ENCODE data around the gene HNRNPLL.

Gene HNRNPLL

DNA sequence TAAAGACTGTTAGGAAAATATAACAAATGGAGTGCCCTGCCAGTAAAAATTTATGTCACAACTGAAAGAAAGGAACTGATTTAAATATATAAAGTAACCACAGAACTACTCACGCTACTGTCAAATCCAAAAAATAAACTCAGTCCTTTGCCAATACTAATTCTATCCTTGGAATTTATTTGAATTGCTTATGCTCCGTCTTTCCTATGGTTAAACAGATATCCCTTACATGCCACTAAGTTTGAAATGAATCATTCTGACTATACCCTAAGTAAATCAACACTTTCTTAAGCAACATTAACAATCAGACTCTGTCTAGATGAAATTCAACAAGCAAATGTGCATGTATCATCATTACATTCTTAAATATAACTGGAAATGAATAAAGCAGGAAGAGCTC lies 9.8 kb downstream of the HNRNPLL start:
- no peak for DNase-seq (ENCODE audit: low read depth)

DNA sequence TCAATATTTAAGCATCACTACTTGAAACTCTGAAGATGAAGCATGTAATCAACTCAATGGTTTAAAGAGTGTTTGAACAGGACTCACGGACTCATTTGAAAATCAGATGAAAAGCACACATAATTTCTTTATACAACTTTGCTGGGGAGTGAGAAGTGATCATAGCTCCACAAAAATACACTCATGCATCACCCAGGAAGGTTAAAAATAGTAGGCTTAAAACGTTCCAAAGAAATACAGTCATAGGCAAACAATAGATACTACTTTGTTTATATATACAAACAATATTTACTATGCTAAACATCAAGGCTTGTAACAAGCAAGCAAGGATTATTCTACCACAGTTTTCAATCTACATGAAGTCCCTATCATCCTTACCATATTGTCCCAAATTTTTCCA lies 11.6 kb downstream of the HNRNPLL start:
- DNase-seq (ENCODE audit: low read depth), result no peak

DNA sequence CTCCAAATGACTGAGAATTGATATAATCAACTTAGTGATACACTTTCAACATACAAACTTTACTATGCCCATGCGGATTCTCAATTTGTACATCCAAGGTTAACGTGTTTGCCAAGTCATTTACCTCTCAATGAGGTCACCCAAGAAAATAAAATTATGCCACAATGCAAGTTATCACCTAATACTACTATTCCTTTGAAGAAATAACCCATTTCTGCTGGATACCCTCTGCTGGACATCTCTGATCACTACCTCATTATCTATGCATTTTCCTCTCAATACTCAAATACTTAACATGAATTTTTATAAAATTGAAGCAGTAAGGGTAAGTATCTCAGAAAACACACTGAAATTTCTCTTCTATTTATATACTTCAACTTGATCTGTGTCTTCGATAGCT lies 12.7 kb downstream of the HNRNPLL start:
- DNase-seq (ENCODE audit: low read depth), result no peak

DNA sequence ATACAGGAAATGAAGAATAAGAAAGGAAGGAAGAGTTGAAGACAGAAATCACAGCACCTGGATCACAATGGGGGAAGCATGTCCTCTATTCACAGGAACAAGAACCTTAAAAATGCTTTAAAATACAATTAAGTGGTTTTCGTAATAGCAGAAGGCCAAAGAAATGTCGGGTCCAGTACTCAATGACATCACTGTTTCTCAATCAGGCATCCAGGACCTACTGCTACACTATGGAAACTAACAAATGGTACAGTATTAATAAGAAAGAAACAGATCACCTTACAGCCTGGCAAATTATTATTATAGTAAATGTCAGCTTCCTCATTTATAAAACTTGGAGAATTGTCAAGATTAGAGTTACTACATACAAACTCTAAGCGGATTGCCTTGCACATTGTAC lies 15.8 kb downstream of the HNRNPLL start:
- no peak for DNase-seq (ENCODE audit: low read depth)

DNA sequence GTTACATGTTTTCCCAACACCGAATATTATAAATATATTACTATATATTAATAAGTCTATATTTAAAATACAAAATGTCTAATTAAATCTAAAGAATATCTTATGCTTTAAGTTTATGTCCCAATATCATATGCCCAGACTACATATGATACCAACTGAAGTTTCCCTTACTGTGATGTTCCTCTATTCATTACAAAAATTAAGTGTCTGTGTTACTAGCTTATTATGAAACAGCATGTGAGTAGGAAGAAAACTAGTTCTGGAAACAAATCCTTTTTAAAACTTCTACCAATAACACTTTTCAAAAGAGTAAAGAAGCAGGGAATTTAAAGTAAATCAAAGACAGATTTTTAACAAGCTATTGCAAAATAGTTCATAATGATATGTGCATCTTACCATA lies 17.8 kb downstream of the HNRNPLL start:
- no peak for DNase-seq (ENCODE audit: low read depth)

DNA sequence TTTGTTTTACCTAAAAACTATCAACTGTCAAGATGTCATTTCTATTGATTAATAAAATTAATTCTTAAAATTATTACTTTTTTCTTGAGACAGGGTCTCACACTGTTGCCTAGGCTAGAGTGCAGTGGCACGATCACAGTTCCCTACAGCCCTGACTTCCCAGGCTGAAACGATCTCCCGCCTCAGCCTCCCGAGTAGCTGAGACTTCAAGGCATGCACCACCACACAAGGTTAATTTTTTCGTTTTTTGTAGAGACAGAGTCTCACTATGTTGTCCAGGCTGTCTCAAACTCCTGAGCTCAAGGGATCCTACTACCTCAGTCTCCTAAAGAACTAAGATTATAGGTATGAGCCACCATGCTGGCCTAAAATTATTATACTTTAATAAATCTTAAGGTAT lies 18.7 kb downstream of the HNRNPLL start:
- DNase-seq (ENCODE audit: low read depth), result no peak

DNA sequence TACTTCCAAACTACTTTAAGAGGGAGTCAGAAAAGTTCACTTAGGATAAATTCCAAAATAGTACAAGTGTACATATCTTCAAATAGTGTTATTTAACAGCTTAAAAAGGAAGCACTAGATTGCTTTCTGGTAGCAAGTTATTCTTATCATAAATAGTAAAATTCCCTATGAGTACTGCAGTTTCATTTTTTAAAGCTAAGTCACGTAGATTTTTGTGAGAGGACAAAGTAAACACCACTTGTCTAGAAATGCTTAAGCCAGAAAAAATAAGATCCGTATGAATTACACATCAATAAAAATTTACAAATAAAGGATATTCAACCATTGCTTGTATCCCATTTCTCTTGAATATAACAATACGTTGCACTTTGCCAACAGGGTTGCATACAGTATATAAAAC lies 19.2 kb downstream of the HNRNPLL start:
- DNase-seq (ENCODE audit: low read depth), result no peak

DNA sequence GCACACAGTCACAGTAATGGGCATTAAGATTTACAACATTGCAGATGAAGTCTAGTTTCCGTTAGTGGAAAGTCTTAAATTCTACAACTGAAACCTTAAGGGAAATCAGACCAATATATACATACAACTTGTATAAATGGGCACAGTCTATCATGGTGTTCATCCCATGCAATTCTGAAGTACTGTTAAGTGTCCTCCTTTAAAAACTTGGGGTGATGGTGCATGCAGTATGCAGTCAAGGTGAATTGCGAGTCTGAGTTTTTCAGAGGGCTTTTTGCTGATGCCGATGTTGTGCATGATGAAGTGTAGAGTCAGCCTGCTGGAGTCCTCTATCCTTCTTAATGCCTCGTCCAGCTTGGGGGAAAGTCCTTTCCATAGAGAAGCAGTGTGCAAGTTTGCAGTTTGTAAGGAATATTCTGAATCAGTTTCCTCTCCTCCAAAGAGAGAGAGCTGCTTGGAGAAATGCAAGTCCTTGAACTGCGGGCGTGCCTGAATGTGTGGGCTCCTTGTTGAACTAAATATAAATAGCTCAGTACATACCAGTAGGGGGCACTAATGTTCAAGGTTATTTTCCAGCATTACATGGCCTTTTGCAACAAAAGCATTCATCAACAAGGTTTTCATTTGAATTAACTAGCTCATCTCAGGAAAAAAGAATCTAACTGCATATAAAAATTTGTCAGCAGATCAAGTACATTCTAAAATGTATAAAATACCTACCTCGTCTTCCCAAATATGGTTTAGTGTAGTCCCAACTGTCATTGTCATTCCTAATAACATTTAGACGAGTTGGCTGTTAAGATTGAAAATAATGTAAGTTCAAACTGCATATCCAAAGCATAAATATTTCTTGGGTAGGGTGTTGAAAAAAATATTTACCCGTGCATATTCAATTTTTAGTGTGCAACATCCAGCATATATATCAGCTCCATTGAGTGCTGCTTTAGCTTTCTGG lies 21.3 kb downstream of the HNRNPLL start:
- DNase-seq (ENCODE audit: low read depth), result no peak

DNA sequence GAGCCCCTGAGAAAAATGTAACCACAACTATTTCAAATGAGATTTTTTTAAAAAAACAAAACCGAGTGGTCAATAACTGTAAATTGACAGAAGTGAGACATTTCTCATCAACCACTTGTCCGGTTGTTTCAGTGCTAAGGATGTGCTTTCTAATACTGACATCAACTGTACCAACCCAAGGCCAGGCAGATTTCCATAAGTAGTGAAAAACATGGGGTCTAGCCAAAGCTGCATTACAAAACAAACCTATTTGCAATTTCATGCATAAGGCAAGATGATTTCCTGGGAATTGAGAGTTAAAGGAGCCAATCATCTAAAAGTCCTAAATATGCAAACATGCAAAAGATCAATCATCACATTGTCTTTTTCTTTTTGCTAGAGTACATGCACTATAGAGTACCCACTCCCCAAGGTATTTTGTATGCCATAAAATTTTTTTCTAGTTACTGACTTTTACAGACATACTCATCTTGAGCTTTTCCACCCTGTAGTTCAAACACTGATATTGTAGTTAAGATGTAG lies 22.6 kb downstream of the HNRNPLL start:
- DNase-seq (ENCODE audit: low read depth), result no peak

DNA sequence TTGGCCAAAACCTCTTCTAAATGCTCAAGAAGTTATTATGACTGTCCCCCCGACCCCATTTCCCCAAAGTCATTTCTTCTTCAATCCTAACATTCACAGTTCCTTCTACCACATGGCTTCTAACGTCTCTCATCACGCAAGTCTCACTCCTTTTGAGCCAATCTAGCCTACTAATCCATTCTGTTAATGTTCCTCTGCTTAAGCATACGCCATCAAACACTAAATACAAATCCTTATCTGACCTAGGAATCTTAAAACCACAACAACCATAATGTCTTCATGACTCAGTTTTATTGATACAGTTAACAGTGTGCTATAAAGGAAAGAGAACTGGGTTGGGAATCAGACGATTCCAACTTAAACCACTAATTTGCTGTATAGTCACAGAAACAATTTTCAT lies 23.9 kb downstream of the HNRNPLL start:
- DNase-seq (ENCODE audit: low read depth), result no peak

DNA sequence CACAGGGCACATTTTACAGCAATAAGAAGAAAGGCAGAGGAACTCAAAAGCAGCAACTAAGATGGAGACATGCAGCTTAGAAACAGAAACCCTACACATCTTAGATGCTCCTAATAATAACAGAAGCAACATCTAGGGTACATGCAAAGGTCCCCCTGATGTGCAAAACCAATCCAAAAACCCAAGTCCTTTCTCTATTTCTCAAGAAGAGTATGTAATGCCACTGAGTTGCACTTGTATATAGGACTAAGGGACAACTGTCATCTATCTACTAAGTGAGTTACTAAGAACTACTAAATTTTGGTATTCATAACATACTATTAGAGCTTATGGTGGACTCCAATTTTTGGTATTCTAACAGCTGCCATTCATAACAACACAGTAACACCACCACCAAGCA lies 28.4 kb downstream of the HNRNPLL start:
- no peak for DNase-seq (ENCODE audit: low read depth)

DNA sequence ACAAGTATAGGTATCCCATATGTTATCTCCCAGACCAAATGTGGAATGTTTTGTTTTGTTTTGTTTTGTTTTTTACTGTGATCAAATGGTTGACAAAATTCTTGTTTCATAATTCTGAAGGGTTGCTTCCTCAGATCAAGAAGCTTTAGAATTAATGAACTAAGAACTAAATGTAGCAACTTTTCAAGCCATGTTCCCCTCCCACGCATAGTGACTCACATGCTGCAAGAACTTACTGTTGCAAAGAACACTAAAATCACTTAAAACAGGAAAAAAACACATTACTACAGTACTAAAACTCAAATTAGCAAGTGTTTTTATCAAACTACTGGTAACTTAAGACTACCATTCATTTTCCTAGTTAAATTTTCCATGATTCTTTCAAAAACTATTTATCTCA lies 30.6 kb downstream of the HNRNPLL start:
- peak; percentile 25 for DNase-seq (ENCODE audit: low read depth)

DNA sequence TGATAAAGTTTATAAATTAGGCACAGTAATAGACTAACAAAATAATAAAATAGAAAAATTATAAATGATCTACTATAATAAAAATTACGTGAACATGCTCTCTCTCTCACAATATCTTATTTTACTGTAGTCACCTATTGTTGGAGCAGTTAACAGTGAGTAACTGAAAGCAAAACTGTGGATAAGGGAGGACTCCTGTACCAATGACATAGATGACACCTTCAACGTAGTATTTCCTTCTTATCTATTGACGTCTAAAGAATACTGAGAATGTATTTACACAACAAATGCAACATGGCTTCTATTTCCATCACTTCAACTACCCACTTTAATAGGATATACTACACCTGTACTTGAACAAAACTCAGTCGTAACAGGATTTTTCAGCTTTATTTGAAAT lies 31.5 kb downstream of the HNRNPLL start:
- no peak for DNase-seq (ENCODE audit: low read depth)

DNA sequence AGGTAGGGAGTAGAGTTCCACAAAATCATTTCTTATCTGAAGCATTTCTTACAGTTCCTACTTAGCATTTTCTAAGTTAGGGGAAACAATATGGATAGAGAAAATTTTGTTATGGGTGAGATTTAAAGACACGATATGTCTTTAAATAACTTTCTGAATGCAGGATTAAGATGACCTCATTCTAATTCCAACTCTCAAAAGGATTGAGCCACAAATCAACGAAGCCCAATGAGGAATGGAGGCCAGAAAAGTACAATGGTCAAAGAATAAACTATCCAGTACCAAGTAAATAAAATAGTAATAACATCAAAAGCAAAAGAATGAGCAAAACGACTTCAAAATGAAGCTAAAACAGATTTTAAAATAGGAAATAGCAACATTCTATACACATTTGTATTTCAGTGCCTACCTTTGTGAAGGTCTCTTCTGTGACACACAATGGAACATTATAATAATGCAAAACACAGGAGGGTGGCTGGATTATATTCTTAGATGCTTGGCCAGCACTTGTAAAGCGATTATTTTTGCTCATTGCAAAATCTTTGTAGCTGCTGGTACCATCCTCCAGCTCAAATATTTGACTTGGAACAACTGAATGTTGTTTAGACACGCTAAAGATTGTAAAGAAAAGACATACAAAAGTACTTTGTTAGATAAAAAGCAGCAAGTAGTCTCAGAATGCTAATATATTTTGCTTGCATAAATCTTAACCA lies 33.8 kb downstream of the HNRNPLL start:
- DNase-seq (ENCODE audit: low read depth), result no peak

DNA sequence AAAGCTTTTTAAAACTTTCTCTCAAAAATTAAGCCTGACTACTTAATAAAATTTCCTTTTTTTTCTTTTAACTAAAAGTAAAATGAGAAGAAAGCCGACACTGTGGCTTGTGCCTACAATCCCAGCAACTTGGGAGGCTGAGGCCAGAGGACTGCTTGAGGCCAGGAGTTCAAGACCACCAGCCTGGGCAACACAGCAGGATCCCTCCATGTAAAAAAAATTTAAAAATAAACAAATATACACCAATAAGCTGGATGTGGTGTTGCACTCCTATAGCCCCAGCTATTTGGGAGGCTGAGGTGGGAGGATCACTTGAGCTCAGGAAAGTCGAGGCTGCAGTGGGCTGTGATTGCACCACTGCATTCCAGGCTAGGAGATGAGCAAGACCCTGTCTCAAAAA lies 37.4 kb downstream of the HNRNPLL start:
- no peak for DNase-seq (ENCODE audit: low read depth)

DNA sequence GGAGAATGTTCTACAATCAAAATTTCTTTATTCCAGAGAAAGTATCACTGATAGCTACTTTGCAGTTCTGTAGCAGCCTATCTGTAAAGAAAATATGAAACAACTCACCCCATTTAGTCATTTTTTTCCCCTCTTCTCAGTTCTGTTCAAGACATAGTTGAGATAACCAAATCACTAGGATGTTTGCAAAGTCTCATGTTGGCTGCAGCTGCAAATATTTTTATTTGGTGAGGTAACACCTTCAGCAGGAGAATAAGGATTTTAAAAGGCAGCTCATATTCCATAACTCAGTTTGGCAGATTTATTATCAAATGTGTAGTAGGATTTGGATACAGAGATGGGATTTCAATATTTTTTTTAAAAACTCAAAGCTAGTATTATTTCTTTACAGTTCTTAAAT lies 41.0 kb downstream of the HNRNPLL start:
- no peak for DNase-seq (ENCODE audit: low read depth)

DNA sequence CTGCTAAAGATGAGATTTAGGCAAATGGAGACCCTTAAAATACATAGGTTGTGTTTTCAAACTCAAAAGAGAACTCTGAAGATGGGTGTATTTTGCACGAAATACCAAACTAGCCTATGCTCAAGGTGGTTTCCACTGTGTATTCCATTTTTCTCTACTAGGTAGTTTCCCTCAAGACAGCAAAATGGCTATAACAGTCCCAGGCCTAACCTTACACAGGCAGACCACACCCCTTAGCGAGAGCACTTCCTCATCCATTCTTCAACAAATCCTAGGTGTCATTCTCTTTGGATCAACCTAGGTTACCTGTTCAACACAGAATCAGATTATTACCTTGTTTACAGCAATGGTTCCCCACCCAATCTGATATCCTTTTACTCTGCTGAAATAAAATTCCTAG lies 42.6 kb downstream of the HNRNPLL start:
- no peak for DNase-seq (ENCODE audit: low read depth)

DNA sequence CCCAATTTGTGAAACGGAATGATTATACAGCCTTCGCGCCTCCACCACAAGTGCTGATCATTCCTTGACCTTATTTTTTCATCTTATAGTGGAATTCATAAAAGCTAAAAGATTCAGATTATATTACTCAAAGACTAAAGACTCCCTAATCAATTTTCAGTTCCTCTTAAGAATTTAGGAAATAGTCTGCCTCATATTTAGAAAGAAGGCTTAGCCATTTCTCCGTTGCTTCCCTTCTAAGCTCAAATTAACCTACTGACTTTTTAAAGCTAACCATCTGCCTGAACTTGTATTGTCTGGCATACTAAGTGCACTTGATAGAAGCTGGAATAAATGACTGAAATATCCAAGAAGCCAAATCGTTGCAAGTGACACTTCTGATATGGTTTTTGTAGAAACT lies 44.7 kb downstream of the HNRNPLL start:
- no peak for DNase-seq (ENCODE audit: low read depth)

DNA sequence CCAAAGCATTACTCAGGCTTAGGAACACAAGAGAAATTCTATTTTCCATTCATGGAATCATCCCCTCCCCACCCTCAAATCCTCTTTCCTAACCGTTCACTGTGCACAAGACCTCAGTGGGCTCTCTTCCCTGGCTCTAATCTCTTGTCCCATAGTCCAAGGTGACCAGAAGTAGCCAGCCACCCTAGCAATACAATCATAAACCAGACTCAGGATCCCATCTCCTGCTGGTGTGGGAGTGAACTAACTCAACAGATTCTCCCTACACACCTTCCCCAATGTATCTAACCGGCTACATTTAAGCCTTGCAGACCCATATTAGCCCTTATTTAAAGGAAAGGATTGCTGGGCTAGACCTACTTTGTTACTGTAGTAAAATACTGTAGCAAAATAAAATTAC lies 45.5 kb downstream of the HNRNPLL start:
- no peak for DNase-seq (ENCODE audit: low read depth)

DNA sequence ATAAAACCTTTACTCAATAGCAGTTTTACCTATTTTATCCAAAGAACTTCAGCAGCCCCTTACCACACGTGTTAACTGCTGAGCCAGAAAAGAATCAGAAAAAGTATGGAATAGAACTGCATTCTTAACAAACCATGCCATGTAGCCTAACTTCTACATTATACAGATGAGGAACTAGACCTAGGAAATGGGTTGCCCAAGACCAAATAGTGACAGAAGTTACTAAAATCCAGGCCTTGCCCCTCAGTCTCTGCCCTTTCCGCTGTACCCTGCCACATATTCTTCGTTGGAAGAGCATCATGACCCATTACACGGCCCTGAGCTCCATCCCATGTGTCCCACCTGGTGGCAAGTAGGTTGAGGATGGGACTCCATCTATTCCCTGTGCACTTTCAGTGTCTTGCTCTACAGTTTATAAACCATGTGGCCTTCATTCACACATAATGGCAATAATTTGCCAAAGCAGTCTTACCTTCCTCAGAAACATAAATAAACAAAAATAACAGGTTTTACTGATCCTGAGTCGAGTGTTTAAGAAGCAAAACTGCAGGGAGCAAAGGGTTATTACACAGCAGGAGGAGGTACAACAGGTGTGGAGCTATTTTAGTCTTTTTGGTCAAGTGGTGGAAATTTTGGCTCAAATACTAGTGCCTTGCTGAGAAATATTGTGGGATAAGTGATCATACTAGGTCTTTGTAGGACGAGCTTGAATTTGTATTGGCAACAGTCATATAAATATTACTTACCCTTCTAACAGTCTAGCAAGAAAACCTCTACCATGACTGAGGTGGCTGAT lies 46.5 kb downstream of the HNRNPLL start:
- no peak for DNase-seq (ENCODE audit: low read depth)

DNA sequence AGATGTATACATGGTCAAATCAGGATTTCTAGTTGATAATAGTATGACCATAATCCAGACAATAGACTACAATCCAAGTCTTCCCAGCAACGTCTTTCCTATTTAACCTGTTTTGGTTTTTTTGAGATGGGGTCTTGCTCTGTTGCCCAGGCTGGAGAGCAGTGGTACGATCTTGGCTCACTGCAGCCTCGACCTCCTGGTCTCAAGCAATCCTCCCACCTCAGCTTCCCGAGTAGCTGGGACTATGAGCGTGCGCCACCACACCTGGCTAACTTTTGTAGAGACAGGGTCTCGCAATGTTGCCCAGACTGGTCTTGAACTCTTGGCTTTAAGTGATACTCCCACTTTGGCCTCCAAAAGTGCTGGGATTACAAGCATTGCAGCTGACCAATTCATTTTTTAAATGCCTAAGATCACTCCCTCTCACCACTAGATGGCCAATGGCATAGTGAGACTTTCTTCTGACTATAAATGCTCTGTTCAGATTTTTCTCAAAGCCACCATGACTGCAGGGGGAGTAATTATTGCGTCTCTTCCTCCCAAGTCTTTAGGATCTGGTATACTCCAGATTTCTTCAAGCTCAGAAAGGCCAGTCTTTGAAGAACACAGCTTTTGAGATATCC lies 47.6 kb downstream of the HNRNPLL start:
- DNase-seq (ENCODE audit: low read depth), result no peak

DNA sequence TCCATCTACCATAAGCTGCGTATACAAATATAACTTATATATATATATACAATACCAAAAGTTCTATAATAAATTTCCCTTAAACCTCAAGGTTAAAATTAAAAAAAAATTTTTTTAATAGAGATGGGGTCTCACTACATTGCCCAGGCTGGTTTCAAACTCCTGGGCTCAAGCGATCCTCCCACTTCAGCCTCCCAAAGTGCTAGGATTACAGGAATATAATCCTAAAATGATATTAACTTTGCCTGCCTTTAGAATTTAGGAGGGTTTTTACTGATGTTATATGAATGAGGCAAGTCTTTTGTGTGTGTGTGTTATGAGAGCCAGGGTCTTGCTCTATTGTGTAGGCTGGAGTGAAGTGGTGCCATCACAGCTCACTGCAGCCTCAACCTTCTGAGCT lies 49.2 kb downstream of the HNRNPLL start:
- no peak for DNase-seq (ENCODE audit: low read depth)
